ENCODE results near the gene SLC30A1. TPM values are rescaled to one million over a fixed set of nuclear protein-coding genes. Genes with fewer than 3 reads are reported as not detected.

SLC30A1 gene
- total and polyA plus RNA-seq, 2 donors (not counting 1 experiment from before 2014, with no cell fraction given), result 13.6 to 45.2 TPM

DNA sequence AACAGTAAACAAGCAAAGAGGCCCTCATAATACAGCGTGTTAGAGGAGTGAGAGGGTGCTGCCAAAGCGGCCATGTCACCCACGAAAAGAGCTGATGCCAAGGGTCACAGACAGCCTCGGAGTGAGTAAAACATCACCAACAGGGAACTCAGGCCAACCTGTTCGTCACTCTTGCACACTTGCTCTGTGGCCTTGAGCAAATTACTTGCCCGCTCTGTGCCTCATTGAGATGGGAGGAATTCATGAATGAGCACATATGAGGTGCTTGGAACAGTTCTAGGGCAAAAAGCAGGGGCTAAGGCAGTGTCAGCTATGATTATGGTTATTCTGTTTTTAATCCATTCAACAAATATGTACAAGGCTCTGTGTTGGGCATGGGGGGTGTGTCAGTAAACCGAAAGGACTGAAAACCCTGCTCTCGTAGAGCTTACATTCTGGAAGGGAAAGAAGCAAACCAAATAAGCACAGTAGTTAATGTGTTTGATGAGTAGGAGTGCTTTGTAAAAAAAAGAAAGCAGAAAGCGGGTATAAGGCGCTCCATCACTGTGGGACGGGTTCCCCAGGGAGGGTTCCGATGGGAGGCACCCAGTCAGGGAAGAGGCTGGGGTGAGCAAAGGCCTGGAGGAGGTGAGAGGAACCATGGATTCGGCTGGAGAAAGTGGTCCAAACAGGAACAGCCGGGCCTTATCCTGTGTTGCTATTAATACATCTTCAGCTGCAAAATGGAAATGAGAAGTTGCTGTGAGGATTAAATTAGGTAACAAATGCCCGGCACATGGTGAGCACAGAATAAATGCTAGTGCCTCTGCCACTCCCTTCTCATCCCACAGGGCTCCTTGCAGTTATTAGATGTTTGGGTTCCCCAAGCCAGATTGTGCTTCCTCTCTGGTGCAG, 47.5 kb downstream of the SLC30A1 start:
- Histone ChIP-seq H3K79me2 (ENCODE audit: control insufficient read depth, insufficient read depth, low read length) (no peaks in the 10 kb centered on the region), H3K36me3 (ENCODE audit: control insufficient read depth, insufficient read depth, low read length) (no peaks in the 10 kb centered on the region), H2AFZ (ENCODE audit: low read length) (no peak overlapping the region), H3K27me3 (ENCODE audit: control insufficient read depth, insufficient read depth, low read length) (peaks cover 3% of the 10 kb centered on the region), H3K4me2 (ENCODE audit: extremely low read depth, insufficient read depth, low read length) (no peak overlapping the region), H3K9me3 (ENCODE audit: control insufficient read depth, insufficient read depth, low read depth, low read length) (no peaks in the 10 kb centered on the region), H4K20me1 (ENCODE audit: control insufficient read depth, extremely low read depth, insufficient read depth, low read length) (no peaks in the 10 kb centered on the region), H3K27ac (ENCODE audit: insufficient read depth, low read length) (no peak overlapping the region), H3K9ac (ENCODE audit: insufficient read depth, low read length) (no peak overlapping the region), H3K4me1 (ENCODE audit: control insufficient read depth, extremely low read depth, insufficient read depth, low read length) (no peaks in the 10 kb centered on the region), H3K4me3 (replicated peaks in 1 of 4; ENCODE audit: control extremely low read depth in 1 of 4, insufficient read depth in 1 of 4, low read depth in 3 of 4, low read length in 4 of 4) (no peak overlapping the region)
- no peak for TF ChIP-seq EZH2 (IDR thresholded peaks at IDR 0.05; ENCODE audit: low read length, missing control alignments)
- TF ChIP-seq, protein P1, sequence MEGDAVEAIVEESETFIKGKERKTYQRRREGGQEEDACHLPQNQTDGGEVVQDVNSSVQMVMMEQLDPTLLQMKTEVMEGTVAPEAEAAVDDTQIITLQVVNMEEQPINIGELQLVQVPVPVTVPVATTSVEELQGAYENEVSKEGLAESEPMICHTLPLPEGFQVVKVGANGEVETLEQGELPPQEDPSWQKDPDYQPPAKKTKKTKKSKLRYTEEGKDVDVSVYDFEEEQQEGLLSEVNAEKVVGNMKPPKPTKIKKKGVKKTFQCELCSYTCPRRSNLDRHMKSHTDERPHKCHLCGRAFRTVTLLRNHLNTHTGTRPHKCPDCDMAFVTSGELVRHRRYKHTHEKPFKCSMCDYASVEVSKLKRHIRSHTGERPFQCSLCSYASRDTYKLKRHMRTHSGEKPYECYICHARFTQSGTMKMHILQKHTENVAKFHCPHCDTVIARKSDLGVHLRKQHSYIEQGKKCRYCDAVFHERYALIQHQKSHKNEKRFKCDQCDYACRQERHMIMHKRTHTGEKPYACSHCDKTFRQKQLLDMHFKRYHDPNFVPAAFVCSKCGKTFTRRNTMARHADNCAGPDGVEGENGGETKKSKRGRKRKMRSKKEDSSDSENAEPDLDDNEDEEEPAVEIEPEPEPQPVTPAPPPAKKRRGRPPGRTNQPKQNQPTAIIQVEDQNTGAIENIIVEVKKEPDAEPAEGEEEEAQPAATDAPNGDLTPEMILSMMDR (conservative IDR thresholded peaks at IDR 0.05 in 1 of 2, IDR thresholded peaks at IDR 0.05 in 1 of 2; ENCODE audit: low read depth in 1 of 2, low read length in 2 of 2), result no peak
- no peak for DNase-seq (ENCODE audit: low read depth in 2 of 2)

DNA sequence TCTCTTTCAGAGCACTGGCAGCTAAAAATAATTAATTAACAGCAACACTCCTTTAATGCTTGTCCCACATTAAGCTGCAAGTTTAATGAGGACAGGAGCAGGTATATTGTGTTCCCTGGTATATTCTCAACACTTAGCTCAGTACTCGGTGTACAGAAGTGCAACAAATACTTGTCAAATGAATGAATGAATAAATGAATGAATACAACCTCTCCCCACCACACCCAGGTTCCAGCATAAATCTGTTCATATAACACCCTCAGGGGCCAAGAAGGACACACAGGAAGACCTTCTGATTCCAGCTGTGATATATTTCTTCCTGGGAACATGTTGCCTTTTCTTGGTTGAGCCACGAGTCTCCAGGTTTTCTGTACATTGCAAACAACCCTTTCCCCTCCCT, 48.9 kb downstream of the SLC30A1 start:
- Histone ChIP-seq H3K27ac (ENCODE audit: insufficient read depth, low read length) (no peak overlapping the region), H3K9ac (ENCODE audit: insufficient read depth, low read length) (no peak overlapping the region), H3K4me3 (replicated peaks in 1 of 4; ENCODE audit: control extremely low read depth in 1 of 4, insufficient read depth in 1 of 4, low read depth in 3 of 4, low read length in 4 of 4) (no peak overlapping the region), H3K4me2 (ENCODE audit: extremely low read depth, insufficient read depth, low read length) (no peak overlapping the region), H3K4me1 (ENCODE audit: control insufficient read depth, extremely low read depth, insufficient read depth, low read length) (no peaks in the 10 kb centered on the region), H3K27me3 (ENCODE audit: control insufficient read depth, insufficient read depth, low read length) (peaks cover 3% of the 10 kb centered on the region), H2AFZ (ENCODE audit: low read length) (no peak overlapping the region), H3K9me3 (ENCODE audit: control insufficient read depth, insufficient read depth, low read depth, low read length) (no peaks in the 10 kb centered on the region), H4K20me1 (ENCODE audit: control insufficient read depth, extremely low read depth, insufficient read depth, low read length) (no peaks in the 10 kb centered on the region), H3K79me2 (ENCODE audit: control insufficient read depth, insufficient read depth, low read length) (no peaks in the 10 kb centered on the region), H3K36me3 (ENCODE audit: control insufficient read depth, insufficient read depth, low read length) (no peaks in the 10 kb centered on the region)
- TF ChIP-seq EZH2 (IDR thresholded peaks at IDR 0.05; ENCODE audit: low read length, missing control alignments), result no peak
- TF ChIP-seq, protein P1 (conservative IDR thresholded peaks at IDR 0.05 in 1 of 2, IDR thresholded peaks at IDR 0.05 in 1 of 2; ENCODE audit: low read depth in 1 of 2, low read length in 2 of 2), result no peak
- no peak for DNase-seq (ENCODE audit: low read depth in 2 of 2)

DNA sequence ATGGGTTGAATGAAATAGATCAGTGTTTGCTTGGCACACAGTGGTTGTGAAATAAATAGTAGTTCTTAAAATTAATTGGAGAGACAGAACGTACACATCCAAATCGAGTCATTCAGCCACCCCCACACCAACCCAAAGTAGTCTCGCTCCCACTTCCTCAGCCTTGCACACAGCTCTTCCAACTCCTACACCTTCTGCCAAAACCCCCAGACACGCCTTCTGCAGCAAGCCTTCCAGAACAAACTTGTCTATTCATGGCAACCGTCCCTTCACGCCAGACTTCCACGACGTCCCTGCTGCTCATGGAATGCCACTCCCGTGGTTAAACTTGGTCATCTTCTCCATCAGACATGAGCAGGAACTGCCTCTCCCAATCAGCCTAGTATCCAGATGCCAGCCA, 49.5 kb downstream of the SLC30A1 start:
- Histone ChIP-seq H3K27ac (ENCODE audit: insufficient read depth, low read length) (no peak overlapping the region), H3K9ac (ENCODE audit: insufficient read depth, low read length) (no peak overlapping the region), H4K20me1 (ENCODE audit: control insufficient read depth, extremely low read depth, insufficient read depth, low read length) (no peaks in the 10 kb centered on the region), H3K4me1 (ENCODE audit: control insufficient read depth, extremely low read depth, insufficient read depth, low read length) (no peaks in the 10 kb centered on the region), H3K9me3 (ENCODE audit: control insufficient read depth, insufficient read depth, low read depth, low read length) (no peaks in the 10 kb centered on the region), H3K79me2 (ENCODE audit: control insufficient read depth, insufficient read depth, low read length) (no peaks in the 10 kb centered on the region), H3K27me3 (ENCODE audit: control insufficient read depth, insufficient read depth, low read length) (peaks cover 3% of the 10 kb centered on the region), H3K36me3 (ENCODE audit: control insufficient read depth, insufficient read depth, low read length) (no peaks in the 10 kb centered on the region), H3K4me2 (ENCODE audit: extremely low read depth, insufficient read depth, low read length) (no peak overlapping the region), H2AFZ (ENCODE audit: low read length) (no peak overlapping the region), H3K4me3 (replicated peaks in 1 of 4; ENCODE audit: control extremely low read depth in 1 of 4, insufficient read depth in 1 of 4, low read depth in 3 of 4, low read length in 4 of 4) (no peak overlapping the region)
- peak in 1 of 2 donors; percentile 30 for DNase-seq (ENCODE audit: low read depth in 2 of 2)
- TF ChIP-seq, protein P1 (conservative IDR thresholded peaks at IDR 0.05 in 1 of 2, IDR thresholded peaks at IDR 0.05 in 1 of 2; ENCODE audit: low read depth in 1 of 2, low read length in 2 of 2), result no peak
- no peak for TF ChIP-seq EZH2 (IDR thresholded peaks at IDR 0.05; ENCODE audit: low read length, missing control alignments)
